Activated naive CD4-positive, alpha-beta T cell treated with anti-CD3 and anti-CD28 coated beads for 36 hours (primary cell): Measurements from ENCODE around the gene TEX14. TPM values are rescaled to one million over a fixed set of nuclear protein-coding genes. Genes with fewer than 3 reads are reported as not detected.
"Not testable (repeated sequence)": the region's sequence is repeated elsewhere in the genome, so short reads cannot be mapped to it uniquely, and the experiment has no call there.

Experiments
- CTCF ChIA-PET: fragments of 350-600 bp; sonication (Branson Sonifier 250); formaldehyde crosslinking; loops from one replicate; lab custom pipeline; 2021; ENCODE audit warnings: antibody characterized with exemption; lab: Charles Lee
- DNase-seq: peaks from one replicate; pipeline ENCODE4 v3.0.0-alpha.2; 2020
- H3K27ac Mint-ChIP-seq: one replicate; pipeline ENCODE4 v1.8.0; 2021; ENCODE audit warnings: mild to moderate bottlenecking, mixed read lengths
- H3K27me3 Mint-ChIP-seq: one replicate; pipeline ENCODE4 v1.8.0; 2021; ENCODE audit warnings: low read depth, mixed read lengths
- H3K36me3 Mint-ChIP-seq: one replicate; pipeline ENCODE4 v1.8.0; 2021; ENCODE audit warnings: low read depth, mixed read lengths
- H3K4me1 Mint-ChIP-seq: one replicate; pipeline ENCODE4 v1.8.0; 2021; ENCODE audit warnings: low read depth, mixed read lengths
- H3K4me3 Mint-ChIP-seq: one replicate; pipeline ENCODE4 v1.8.0; 2021; ENCODE audit warnings: mild to moderate bottlenecking, moderate library complexity, mixed read lengths
- H3K9me3 Mint-ChIP-seq: one replicate; pipeline ENCODE4 v1.8.0; 2021; ENCODE audit warnings: mixed read lengths
- intact Hi-C: fragments of 100-400 bp; cut with micrococcal nuclease; formaldehyde crosslinking; loops from one replicate; pipeline ENCODE4 v1.15.1; 2023
- total RNA-seq, 2 experiments: library from RNA; stranded (reverse); gene quantifications; one replicate each; pipeline ENCODE4 v1.2.3, GENCODE V29; 2021

Gene TEX14
- total RNA-seq, 2 experiments from 2014 or later: 0.20 to 0.24 TPM

- no peak overlapping the region for H3K27ac Mint-ChIP-seq
- no peaks in the 10 kb centered on the region for H3K9me3 Mint-ChIP-seq
- CTCF ChIA-PET: interaction anchor here (0.6 kb wide), 1 partner anchor 11 kb away, joined by 6 read pairs; no protein-coding TSS in a partner anchor
- peaks cover 10% of the 10 kb centered on the region for H3K36me3 Mint-ChIP-seq
- H3K4me1 Mint-ChIP-seq: peaks cover 11% of the 10 kb centered on the region
- H3K4me3 Mint-ChIP-seq: no peak overlapping the region
- DNase-seq: no peak
- intact Hi-C loops: no loop called here
- H3K27me3 Mint-ChIP-seq: no peaks in the 10 kb centered on the region
These were observed 3.3 kb downstream of the TEX14 start for GRCh38 chr17:58688521-58688920.

GRCh38 chr17:58686980-58687379 lies 4.9 kb downstream of the TEX14 start:
- H3K27me3 Mint-ChIP-seq: no peaks in the 10 kb centered on the region
- CTCF ChIA-PET: no interaction called here

GRCh38 chr17:58684462-58684861 lies 7.4 kb downstream of the TEX14 start:
- H3K9me3 Mint-ChIP-seq, H3K27ac Mint-ChIP-seq, DNase-seq, intact Hi-C loops, H3K36me3 Mint-ChIP-seq, H3K4me1 Mint-ChIP-seq, H3K27me3 Mint-ChIP-seq, H3K4me3 Mint-ChIP-seq: not testable (repeated sequence)
- CTCF ChIA-PET: interaction anchor here (0.6 to 0.7 kb wide), 2 partner anchors 114 to 197 kb away, joined by 4 read pairs; no protein-coding TSS in a partner anchor

More at GRCh38 chr17:58686980-58687379, 4.9 kb downstream of the TEX14 start:
- no peaks in the 10 kb centered on the region for H3K36me3 Mint-ChIP-seq
- H3K4me3 Mint-ChIP-seq: no peak overlapping the region
- no peak overlapping the region for H3K27ac Mint-ChIP-seq
- DNase-seq: no peak
- peaks cover 2% of the 10 kb centered on the region for H3K4me1 Mint-ChIP-seq
- H3K9me3 Mint-ChIP-seq: no peaks in the 10 kb centered on the region
- intact Hi-C loops: no loop called here

DNA sequence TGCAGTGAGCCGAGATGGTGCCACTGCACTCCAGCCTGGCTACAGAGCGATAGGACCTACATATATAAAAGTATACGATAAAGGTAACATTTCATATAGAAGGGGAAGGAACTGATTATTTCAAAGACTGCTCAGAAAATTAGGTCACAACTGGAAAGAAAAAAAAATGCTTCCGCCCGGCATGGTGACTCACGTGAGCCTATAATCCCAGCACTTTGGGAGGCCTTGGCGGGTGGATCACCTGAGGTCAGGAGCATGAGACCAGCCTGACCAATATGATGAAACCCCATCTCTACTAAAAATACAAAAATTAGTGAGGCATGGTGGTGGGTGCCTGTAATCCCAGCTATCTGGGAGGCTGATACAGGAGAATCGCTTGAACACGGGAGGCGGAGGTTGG lies 7.8 kb downstream of the TEX14 start:
- CTCF ChIA-PET: no interaction called here
- intact Hi-C loops: no loop called here
- H3K36me3 Mint-ChIP-seq: no peaks in the 10 kb centered on the region
- no peaks in the 10 kb centered on the region for H3K9me3 Mint-ChIP-seq
- no peak for DNase-seq
- no peak overlapping the region for H3K27ac Mint-ChIP-seq
- H3K4me3 Mint-ChIP-seq: no peak overlapping the region
- H3K27me3 Mint-ChIP-seq: no peaks in the 10 kb centered on the region
- H3K4me1 Mint-ChIP-seq: no peaks in the 10 kb centered on the region

DNA sequence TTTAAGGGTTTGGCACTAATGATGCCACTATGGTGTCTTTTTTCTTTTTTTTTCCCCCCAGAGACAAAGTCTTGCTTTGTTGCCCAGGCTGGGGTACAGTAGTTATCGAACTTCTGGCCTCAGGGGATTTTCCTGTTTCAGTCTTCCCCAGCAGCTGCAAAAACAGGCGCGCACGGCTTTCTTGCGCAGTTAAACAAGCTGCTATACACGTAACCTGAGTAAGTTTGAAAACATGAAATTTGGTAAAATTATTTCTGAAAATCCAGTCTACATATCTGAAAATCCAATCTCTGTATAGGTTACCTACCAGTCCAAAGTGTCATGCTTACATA lies 11.8 kb downstream of the TEX14 start:
- no peak for DNase-seq
- H3K4me1 Mint-ChIP-seq: no peaks in the 10 kb centered on the region
- intact Hi-C loops: no loop called here
- H3K36me3 Mint-ChIP-seq: no peaks in the 10 kb centered on the region
- no peak overlapping the region for H3K4me3 Mint-ChIP-seq
- CTCF ChIA-PET: no interaction called here
- no peaks in the 10 kb centered on the region for H3K27me3 Mint-ChIP-seq
- H3K9me3 Mint-ChIP-seq: no peaks in the 10 kb centered on the region
- no peak overlapping the region for H3K27ac Mint-ChIP-seq

DNA sequence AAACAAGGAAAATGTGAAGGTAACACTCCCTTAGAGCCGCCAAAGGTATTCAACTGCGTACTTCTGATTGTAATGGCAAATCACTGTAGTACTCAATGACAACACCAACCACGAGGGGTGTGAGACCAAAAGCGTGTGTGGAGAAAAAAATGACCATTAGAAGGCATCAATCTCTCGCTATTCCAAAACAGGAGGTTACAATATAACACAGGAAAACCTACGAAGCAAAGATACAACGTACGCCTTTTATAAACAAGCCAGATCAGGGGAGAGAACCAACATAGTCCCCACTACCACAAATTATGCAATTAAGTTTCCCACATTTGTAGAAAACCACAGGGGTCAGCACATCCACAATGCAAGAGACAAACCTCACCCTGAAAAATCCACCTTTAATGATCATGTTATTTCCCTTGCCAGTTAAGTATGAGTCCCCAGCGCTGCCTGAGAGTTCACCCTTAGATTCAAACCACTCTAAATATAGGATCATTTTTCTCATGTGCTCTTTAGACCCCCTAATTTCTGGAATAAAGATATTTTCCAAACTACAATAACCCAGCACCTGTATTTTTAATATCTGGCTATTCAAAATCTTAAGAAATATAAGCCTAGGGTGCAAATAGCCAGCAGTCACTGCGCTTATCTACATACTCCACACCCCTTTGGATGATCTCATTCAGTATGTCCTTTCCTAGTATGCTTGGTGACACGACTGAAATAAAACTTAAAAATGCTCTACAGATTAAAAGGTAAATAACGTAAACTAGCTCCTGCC lies 12.4 kb downstream of the TEX14 start:
- intact Hi-C loops: no loop called here
- Mint-ChIP-seq H3K36me3 (no peaks in the 10 kb centered on the region), H3K9me3 (no peaks in the 10 kb centered on the region), H3K4me3 (no peak overlapping the region), H3K4me1 (no peaks in the 10 kb centered on the region), H3K27ac (no peak overlapping the region), H3K27me3 (no peaks in the 10 kb centered on the region)
- no peak for DNase-seq
- CTCF ChIA-PET: no interaction called here

- H3K36me3 Mint-ChIP-seq, intact Hi-C loops, DNase-seq, H3K27me3 Mint-ChIP-seq, H3K27ac Mint-ChIP-seq, H3K9me3 Mint-ChIP-seq, H3K4me1 Mint-ChIP-seq, H3K4me3 Mint-ChIP-seq: not testable (repeated sequence)
- CTCF ChIA-PET: interaction anchor here (0.7 kb wide), 1 partner anchor 10 kb away, joined by 3 read pairs; no protein-coding TSS in a partner anchor
These were observed 13.6 kb downstream of the TEX14 start for GRCh38 chr17:58678287-58678686.

- Mint-ChIP-seq H3K36me3 (no peaks in the 10 kb centered on the region), H3K9me3 (no peaks in the 10 kb centered on the region), H3K27me3 (no peaks in the 10 kb centered on the region), H3K4me1 (no peaks in the 10 kb centered on the region), H3K4me3 (no peak overlapping the region), H3K27ac (no peak overlapping the region)
- DNase-seq: no peak
- intact Hi-C loops: no loop called here
- CTCF ChIA-PET: interaction anchor here (0.7 kb wide), 1 partner anchor 11 kb away, joined by 6 read pairs; no protein-coding TSS in a partner anchor
These were observed 14.5 kb downstream of the TEX14 start for GRCh38 chr17:58677194-58677880.

- intact Hi-C loops: no loop called here
- H3K36me3 Mint-ChIP-seq: no peaks in the 10 kb centered on the region
- H3K9me3 Mint-ChIP-seq: no peaks in the 10 kb centered on the region
- H3K4me1 Mint-ChIP-seq: peaks cover under 1% of the 10 kb centered on the region
- no peak overlapping the region for H3K27ac Mint-ChIP-seq
- no peak overlapping the region for H3K4me3 Mint-ChIP-seq
- no peak for DNase-seq
- peaks cover 4% of the 10 kb centered on the region for H3K27me3 Mint-ChIP-seq
- CTCF ChIA-PET: no interaction called here
These were observed 19.9 kb downstream of the TEX14 start for GRCh38 chr17:58671969-58672368.

- intact Hi-C loops: no loop called here
- peaks cover 6% of the 10 kb centered on the region for H3K4me1 Mint-ChIP-seq
- no peak for DNase-seq
- CTCF ChIA-PET: interaction anchor here (0.7 kb wide), 1 partner anchor 331 kb away, joined by 4 read pairs; no protein-coding TSS in a partner anchor
- H3K4me3 Mint-ChIP-seq: no peak overlapping the region
- peaks cover 9% of the 10 kb centered on the region for H3K27me3 Mint-ChIP-seq
- no peaks in the 10 kb centered on the region for H3K9me3 Mint-ChIP-seq
- no peaks in the 10 kb centered on the region for H3K36me3 Mint-ChIP-seq
- no peak overlapping the region for H3K27ac Mint-ChIP-seq
These were observed 22.0 kb downstream of the TEX14 start for GRCh38 chr17:58669853-58670252.

GRCh38 chr17:58668598-58668935 lies 23.3 kb downstream of the TEX14 start:
- no peaks in the 10 kb centered on the region for H3K36me3 Mint-ChIP-seq
- H3K27me3 Mint-ChIP-seq: peaks cover 11% of the 10 kb centered on the region
- H3K9me3 Mint-ChIP-seq: no peaks in the 10 kb centered on the region
- peaks cover 6% of the 10 kb centered on the region for H3K4me1 Mint-ChIP-seq
- no peak overlapping the region for H3K27ac Mint-ChIP-seq
- CTCF ChIA-PET: interaction anchor here (0.7 kb wide), 1 partner anchor 216 kb away, joined by 3 read pairs; no protein-coding TSS in a partner anchor
- intact Hi-C loops: no loop called here
- no peak overlapping the region for H3K4me3 Mint-ChIP-seq
- DNase-seq: no peak

GRCh38 chr17:58667934-58668597 lies 23.8 kb downstream of the TEX14 start:
- H3K36me3 Mint-ChIP-seq: no peaks in the 10 kb centered on the region
- H3K9me3 Mint-ChIP-seq: no peaks in the 10 kb centered on the region
- CTCF ChIA-PET: interaction anchor here (0.7 to 0.8 kb wide), 2 partner anchors 10 to 216 kb away, joined by 3 read pairs; no protein-coding TSS in a partner anchor
- no peak for DNase-seq
- H3K4me1 Mint-ChIP-seq: peaks cover 6% of the 10 kb centered on the region
- no peak overlapping the region for H3K4me3 Mint-ChIP-seq
- peaks cover 11% of the 10 kb centered on the region for H3K27me3 Mint-ChIP-seq
- no peak overlapping the region for H3K27ac Mint-ChIP-seq
- intact Hi-C loops: no loop called here
